ENCODE data around the gene ADGRL3. TPM values are rescaled to one million over a fixed set of nuclear protein-coding genes. Genes with fewer than 3 reads are reported as not detected.

Gene ADGRL3
- total RNA-seq, 1 donor from 2014 or later, result 0.12 TPM

DNA sequence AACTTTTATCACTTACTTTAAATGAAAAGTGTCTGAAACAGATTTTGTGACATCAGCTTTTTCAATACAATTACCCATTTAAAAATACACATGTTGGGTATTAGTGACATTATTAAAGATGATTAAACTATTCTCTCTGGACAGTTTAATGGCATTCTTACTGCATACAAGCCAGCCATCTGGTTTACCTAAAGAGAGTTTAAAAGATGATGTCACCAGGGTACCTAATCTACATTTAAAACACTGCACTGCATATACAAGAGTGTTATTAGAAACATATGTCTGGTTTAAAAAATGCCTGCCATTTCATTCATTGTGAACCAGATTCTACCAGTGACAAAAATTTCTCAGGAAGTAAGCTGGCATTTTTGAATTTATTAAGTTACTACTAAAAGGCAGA lies 919.1 kb downstream of the ADGRL3 start:
- no peak for DNase-seq (ENCODE audit: low read depth)
- TF ChIP-seq, protein P1, sequence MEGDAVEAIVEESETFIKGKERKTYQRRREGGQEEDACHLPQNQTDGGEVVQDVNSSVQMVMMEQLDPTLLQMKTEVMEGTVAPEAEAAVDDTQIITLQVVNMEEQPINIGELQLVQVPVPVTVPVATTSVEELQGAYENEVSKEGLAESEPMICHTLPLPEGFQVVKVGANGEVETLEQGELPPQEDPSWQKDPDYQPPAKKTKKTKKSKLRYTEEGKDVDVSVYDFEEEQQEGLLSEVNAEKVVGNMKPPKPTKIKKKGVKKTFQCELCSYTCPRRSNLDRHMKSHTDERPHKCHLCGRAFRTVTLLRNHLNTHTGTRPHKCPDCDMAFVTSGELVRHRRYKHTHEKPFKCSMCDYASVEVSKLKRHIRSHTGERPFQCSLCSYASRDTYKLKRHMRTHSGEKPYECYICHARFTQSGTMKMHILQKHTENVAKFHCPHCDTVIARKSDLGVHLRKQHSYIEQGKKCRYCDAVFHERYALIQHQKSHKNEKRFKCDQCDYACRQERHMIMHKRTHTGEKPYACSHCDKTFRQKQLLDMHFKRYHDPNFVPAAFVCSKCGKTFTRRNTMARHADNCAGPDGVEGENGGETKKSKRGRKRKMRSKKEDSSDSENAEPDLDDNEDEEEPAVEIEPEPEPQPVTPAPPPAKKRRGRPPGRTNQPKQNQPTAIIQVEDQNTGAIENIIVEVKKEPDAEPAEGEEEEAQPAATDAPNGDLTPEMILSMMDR (conservative IDR thresholded peaks at IDR 0.05; ENCODE audit: low read depth, low read length), result no peak
- no peak overlapping the region for H3K4me3 ChIP-seq (ENCODE audit: low read depth, low read length)

GRCh38 chr4:62126064-62126732 lies 926.1 kb downstream of the ADGRL3 start:
- TF ChIP-seq, protein P1 (conservative IDR thresholded peaks at IDR 0.05; ENCODE audit: low read depth, low read length), result no peak
- no peak overlapping the region for H3K4me3 ChIP-seq (ENCODE audit: low read depth, low read length)
- no peak for DNase-seq (ENCODE audit: low read depth)

Measured in epithelial cell of proximal tubule (primary cell).